OCI-LY7 (cell line): Measurements from ENCODE around the gene ARHGAP9. TPM values are rescaled to one million over a fixed set of nuclear protein-coding genes. Genes with fewer than 3 reads are reported as not detected.

Source experiments
- BruUV-seq: library from RNA; stranded (reverse); fragments of 400-500 nt; replicated peaks from 2 replicates; lab custom pipeline; 2021; lab: Mats Ljungman, UMichigan
- CTCF ChIA-PET: fragments of 300-600 bp; sonication (Branson Sonifier 250); formaldehyde crosslinking; loops from one replicate; lab custom pipeline; 2022; ENCODE audit warnings: antibody characterized with exemption; ENCODE audit not compliant: unreplicated experiment; lab: Charles Lee
- POLR2A ChIA-PET: fragments of 300-600 bp; sonication (Branson Sonifier 250); formaldehyde crosslinking; loops from one replicate; lab custom pipeline; 2022; ENCODE audit warnings: antibody characterized with exemption; lab: Charles Lee
- DNase-seq: peaks from one replicate; pipeline ENCODE4 v3.0.0-alpha.2; 2015; ENCODE audit warnings: low spot score
- H2AFZ ChIP-seq: fragments of 200-600 bp; sonication (generic), shearing (Covaris generic); 2 replicates; pipeline ENCODE4 v1.6.1; 2014; ENCODE audit warnings: mild to moderate bottlenecking, antibody characterized with exemption, low read length, moderate library complexity
- H3K27ac ChIP-seq: fragments of 200-600 bp; sonication (generic); 2 replicates; pipeline ENCODE4 v1.5.1; 2014; ENCODE audit warnings: mixed run types, low read depth, mild to moderate bottlenecking, moderate library complexity, low read length, inconsistent platforms; ENCODE audit not compliant: poor library complexity, severe bottlenecking
- H3K36me3 ChIP-seq: fragments of 200-600 bp; sonication (generic); 2 replicates; pipeline ENCODE4 v1.6.1; 2014; ENCODE audit warnings: mild to moderate bottlenecking, antibody characterized with exemption, low read length, moderate library complexity, mixed read lengths; ENCODE audit not compliant: insufficient read depth
- H3K4me1 ChIP-seq: fragments of 200-600 bp; sonication (generic); 2 replicates; pipeline ENCODE4 v1.5.1; 2014; ENCODE audit warnings: mild to moderate bottlenecking, low read length; ENCODE audit not compliant: insufficient read depth, poor library complexity, severe bottlenecking
- H3K4me2 ChIP-seq: fragments of 200-600 bp; sonication (generic); 2 replicates; pipeline ENCODE4 v1.6.1; 2014; ENCODE audit warnings: mild to moderate bottlenecking, low read length
- H3K4me3 ChIP-seq: fragments of 200-600 bp; sonication (generic); 2 replicates; pipeline ENCODE4 v1.5.1; 2014; ENCODE audit warnings: mild to moderate bottlenecking, low read depth, low read length; ENCODE audit not compliant: poor library complexity, severe bottlenecking
- H3K79me2 ChIP-seq: fragments of 200-600 bp; sonication (generic); 2 replicates; pipeline ENCODE4 v1.6.1; 2016; ENCODE audit warnings: low read depth, mild to moderate bottlenecking, low read length, moderate library complexity, mixed read lengths; ENCODE audit not compliant: insufficient read depth
- H3K9me2 ChIP-seq: fragments of 200-600 bp; sonication (generic); 2 replicates; pipeline ENCODE4 v1.6.1; 2016; ENCODE audit warnings: mild to moderate bottlenecking, low read length, mixed read lengths; ENCODE audit not compliant: insufficient read depth
- H3K9me3 ChIP-seq: fragments of 200-600 bp; sonication (generic); 2 replicates; pipeline ENCODE4 v1.6.1; 2014; ENCODE audit warnings: mild to moderate bottlenecking, mixed run types, low read length, mixed read lengths
- H4K20me1 ChIP-seq: fragments of 200-600 bp; sonication (generic); 2 replicates; pipeline ENCODE4 v1.6.1; 2014; ENCODE audit warnings: mild to moderate bottlenecking, antibody characterized with exemption, low read length, moderate library complexity, mixed read lengths; ENCODE audit not compliant: insufficient read depth
- CTCF ChIP-seq: fragments of 200-600 bp; sonication (generic); conservative IDR thresholded peaks from 2 replicates; pipeline ENCODE4 v1.5.1; 2014; ENCODE audit warnings: mild to moderate bottlenecking, antibody characterized with exemption, low read length, moderate library complexity, mixed read lengths
- EZH2phosphoT487 ChIP-seq: fragments of 200-600 bp; sonication (generic); IDR thresholded peaks from 2 replicates; pipeline ENCODE4 v1.6.1; 2018; ENCODE audit warnings: low read depth, borderline replicate concordance, mild to moderate bottlenecking, mixed run types, antibody characterized with exemption, low read length, moderate library complexity, mixed read lengths
- intact Hi-C: fragments of 100-400 bp; cut with micrococcal nuclease; formaldehyde crosslinking; loops from one replicate; pipeline ENCODE4 v1.10.0; 2022; ENCODE audit not compliant: unreplicated experiment
- total RNA-seq, 2 experiments: library from RNA; depleted of rRNA in 1 of 2; stranded (reverse); fragments of >200 nt in 1 of 2; shearing (Covaris generic) in 1 of 2; gene quantifications; 2 replicates each; pipeline ENCODE4 v1.2.3, GENCODE V29; 2014 to 2022

The ARHGAP9 gene
- total RNA-seq, 2 experiments from 2014 or later = 66.2 to 111 TPM

DNA sequence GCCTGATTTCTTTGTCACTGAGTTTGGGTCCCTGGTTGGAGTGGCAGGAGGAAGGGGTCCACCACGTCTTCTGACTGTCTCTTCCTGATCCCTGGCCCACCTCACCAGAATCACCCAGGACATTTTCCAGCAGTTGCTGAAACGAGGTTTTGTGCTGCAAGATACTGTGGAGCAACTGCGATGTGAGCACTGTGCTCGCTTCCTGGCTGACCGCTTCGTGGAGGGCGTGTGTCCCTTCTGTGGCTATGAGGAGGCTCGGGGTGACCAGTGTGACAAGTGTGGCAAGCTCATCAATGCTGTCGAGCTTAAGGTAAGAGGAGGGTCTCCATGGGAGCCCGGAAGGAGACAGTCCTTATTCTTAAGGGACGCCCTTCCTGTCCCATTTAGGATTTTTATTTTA is 20.5 kb upstream of the ARHGAP9 start:
- Histone ChIP-seq H3K79me2 (no peaks in the 10 kb centered on the region), H3K9me2 (no peaks in the 10 kb centered on the region), H3K27ac (no peak overlapping the region), H4K20me1 (no peaks in the 10 kb centered on the region), H3K4me3 (no peak overlapping the region), H3K36me3 (peaks cover 93% of the 10 kb centered on the region), H3K4me2 (no peak overlapping the region), H3K4me1 (no peaks in the 10 kb centered on the region), H2AFZ (no peak overlapping the region), H3K9me3 (no peaks in the 10 kb centered on the region)
- CTCF ChIA-PET = no interaction called here
- no peak for TF ChIP-seq EZH2phosphoT487
- no peak for TF ChIP-seq CTCF
- BruUV-seq = no TSS peak
- POLR2A ChIA-PET = interaction anchor here (1.4 kb wide), 1 partner anchor 12 kb away, joined by 3 read pairs; no protein-coding TSS in a partner anchor
- intact Hi-C loops = no loop called here
- no peak for DNase-seq

DNA sequence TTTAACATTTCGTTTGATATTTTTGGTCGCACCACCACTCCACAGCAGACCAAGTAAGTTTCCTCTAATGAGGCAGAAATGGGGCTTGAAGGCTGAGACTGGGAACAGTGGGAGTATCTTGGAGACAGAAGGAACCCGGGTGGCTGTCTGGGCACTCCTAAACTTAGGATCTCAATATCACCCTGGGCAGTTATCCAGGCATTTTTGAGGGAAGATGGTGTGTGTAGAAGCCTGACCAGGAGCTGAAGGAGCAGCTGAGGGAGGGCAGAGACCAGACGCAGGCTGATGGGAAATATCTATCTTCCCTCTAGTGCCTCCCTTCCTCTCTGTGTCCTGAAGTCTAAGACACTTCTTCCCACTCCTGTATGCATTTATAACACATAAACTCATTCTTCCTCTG is 18.9 kb upstream of the ARHGAP9 start:
- Histone ChIP-seq H3K4me1 (no peaks in the 10 kb centered on the region), H3K4me3 (no peak overlapping the region), H3K9me2 (no peaks in the 10 kb centered on the region), H2AFZ (no peak overlapping the region), H3K36me3 (peaks cover 86% of the 10 kb centered on the region), H3K4me2 (no peak overlapping the region), H3K9me3 (no peaks in the 10 kb centered on the region), H4K20me1 (no peaks in the 10 kb centered on the region), H3K79me2 (no peaks in the 10 kb centered on the region), H3K27ac (no peak overlapping the region)
- intact Hi-C loops = no loop called here
- no peak for TF ChIP-seq EZH2phosphoT487
- TF ChIP-seq CTCF = no peak
- ChIA-PET POLR2A (no interaction called here), CTCF (no interaction called here)
- no peak for DNase-seq
- BruUV-seq = no TSS peak

GRCh38 chr12:57498132-57498502 is 18.5 kb upstream of the ARHGAP9 start:
- POLR2A ChIA-PET = no interaction called here
- Histone ChIP-seq H3K9me2 (no peaks in the 10 kb centered on the region), H3K4me1 (no peaks in the 10 kb centered on the region), H4K20me1 (no peaks in the 10 kb centered on the region), H3K9me3 (no peaks in the 10 kb centered on the region), H3K79me2 (no peaks in the 10 kb centered on the region), H3K4me3 (no peak overlapping the region), H2AFZ (no peak overlapping the region), H3K27ac (no peak overlapping the region), H3K4me2 (no peak overlapping the region), H3K36me3 (peaks cover 82% of the 10 kb centered on the region)
- intact Hi-C loops = no loop called here
- TF ChIP-seq CTCF = no peak
- no peak for TF ChIP-seq EZH2phosphoT487
- DNase-seq = no peak
- BruUV-seq = no TSS peak
- CTCF ChIA-PET = no interaction called here
